PC-3 (cell line): ENCODE measurements around the gene CORO6. TPM values are rescaled to one million over a fixed set of nuclear protein-coding genes. Genes with fewer than 3 reads are reported as not detected.

Experiments
- ATAC-seq: fragments of 200-7000 bp; cut with Tn5 transposase; 2 replicates; pipeline ENCODE4 v1.9.1; 2020; ENCODE audit warnings: mild to moderate bottlenecking, moderate library complexity
- BruUV-seq: library from RNA; stranded (reverse); fragments of 400-500 nt; replicated peaks from 2 replicates; lab custom pipeline; 2021; lab: Mats Ljungman, UMichigan
- CTCF ChIA-PET: fragments of 300-600 bp; sonication (Branson Sonifier 250); formaldehyde crosslinking; loops from one replicate; lab custom pipeline; 2022; ENCODE audit warnings: antibody characterized with exemption; lab: Charles Lee
- POLR2A ChIA-PET: fragments of 300-600 bp; sonication (Branson Sonifier 250); formaldehyde crosslinking; loops from one replicate; lab custom pipeline; 2022; ENCODE audit warnings: antibody characterized with exemption; ENCODE audit not compliant: unreplicated experiment; lab: Charles Lee
- DNase-seq: peaks from one replicate; pipeline ENCODE4 v3.0.0-alpha.2; 2015
- H2AFZ ChIP-seq: fragments of 300-600 bp; sonication (generic); 2 replicates; pipeline ENCODE4 v1.6.0; 2016; ENCODE audit warnings: antibody characterized with exemption, low read length
- H3F3A ChIP-seq: fragments of 300-600 bp; sonication (generic); one replicate; pipeline ENCODE4 v1.6.0; 2017; ENCODE audit warnings: antibody characterized with exemption, low read length, control low read depth, mild to moderate bottlenecking; ENCODE audit not compliant: unreplicated experiment
- H3K27ac ChIP-seq: fragments of 300-600 bp; sonication (generic); 2 replicates; pipeline ENCODE4 v1.5.1; 2016; ENCODE audit warnings: mild to moderate bottlenecking, low read length
- H3K27me3 ChIP-seq: fragments of 300-600 bp; sonication (generic); 2 replicates; pipeline ENCODE4 v1.6.1; 2016; ENCODE audit warnings: low read length, mixed read lengths
- H3K36me3 ChIP-seq: fragments of 300-600 bp; sonication (generic); 2 replicates; pipeline ENCODE4 v1.6.1; 2016; ENCODE audit warnings: low read depth, mixed run types, low read length, mixed read lengths
- H3K4me1 ChIP-seq: fragments of 300-600 bp; sonication (generic); 2 replicates; pipeline ENCODE4 v1.5.1; 2016; ENCODE audit warnings: low read length; ENCODE audit not compliant: insufficient read depth
- H3K4me2 ChIP-seq: fragments of 300-600 bp; sonication (generic); 2 replicates; pipeline ENCODE4 v1.6.0; 2016; ENCODE audit warnings: low read length
- H3K4me3 ChIP-seq: fragments of 300-600 bp; sonication (generic); 2 replicates; pipeline ENCODE4 v1.5.1; 2016; ENCODE audit warnings: mild to moderate bottlenecking, low read length, mixed read lengths
- H3K79me2 ChIP-seq: fragments of 300-600 bp; sonication (generic); 2 replicates; pipeline ENCODE4 v1.6.1; 2017; ENCODE audit warnings: low read length, mixed read lengths
- H3K9ac ChIP-seq: fragments of 300-600 bp; sonication (generic); 2 replicates; pipeline ENCODE4 v1.6.0; 2016; ENCODE audit warnings: mild to moderate bottlenecking, low read length
- H3K9me2 ChIP-seq: fragments of 300-600 bp; sonication (generic); replicated peaks from 2 replicates; pipeline ENCODE4 v1.6.1; 2016; ENCODE audit warnings: mixed run types, low read length, mixed read lengths
- H3K9me3 ChIP-seq: fragments of 300-600 bp; sonication (generic); 2 replicates; pipeline ENCODE4 v1.6.1; 2016; ENCODE audit warnings: low read length, mixed read lengths
- H4K20me1 ChIP-seq: fragments of 300-600 bp; sonication (generic); 2 replicates; pipeline ENCODE4 v1.6.1; 2016; ENCODE audit warnings: low read length, mixed read lengths
- CTCF ChIP-seq: fragments of 300-600 bp; sonication (generic); conservative IDR thresholded peaks from 2 replicates; pipeline ENCODE4 v1.5.1; 2017; ENCODE audit warnings: antibody characterized with exemption, low read depth, mild to moderate bottlenecking, low read length
- EZH2 ChIP-seq: fragments of 300-600 bp; sonication (generic); IDR thresholded peaks from one replicate; pipeline ENCODE4 v1.6.1; 2017; ENCODE audit warnings: antibody characterized with exemption, mild to moderate bottlenecking, low read length; ENCODE audit not compliant: unreplicated experiment
- EZH2phosphoT487 ChIP-seq: fragments of 300-600 bp; sonication (generic); IDR thresholded peaks from 2 replicates; pipeline ENCODE4 v1.6.1; 2018; ENCODE audit warnings: mild to moderate bottlenecking, antibody characterized with exemption, low read length, borderline replicate concordance
- intact Hi-C: fragments of 100-400 bp; cut with micrococcal nuclease; formaldehyde crosslinking; loops from 2 replicates; pipeline ENCODE4 v1.9.0; 2023
- total RNA-seq: library from RNA; depleted of rRNA; stranded (reverse); fragments of >200 nt; gene quantifications from 2 replicates; pipeline ENCODE4 v1.2.3, GENCODE V29; 2014

The CORO6 gene
- total RNA-seq, 1 experiment from 2014 or later: 0.44 TPM

GRCh38 chr17:29612404-29613280 lies 10.1 kb downstream of the CORO6 start:
- TF ChIP-seq EZH2 (no peak), CTCF (no peak), EZH2phosphoT487 (no peak)

GRCh38 chr17:29612094-29612403 lies 10.7 kb downstream of the CORO6 start:
- no peaks in the 10 kb centered on the region for H3K36me3 ChIP-seq
- POLR2A ChIA-PET: no interaction called here
- H3K79me2 ChIP-seq: no peaks in the 10 kb centered on the region
- H2AFZ ChIP-seq: no peak overlapping the region
- no peaks in the 10 kb centered on the region for H4K20me1 ChIP-seq
- BruUV-seq: no TSS peak
- ATAC-seq (no peak), DNase-seq (no peak)
- intact Hi-C loops: no loop called here
- no peak overlapping the region for H3K4me2 ChIP-seq
- H3K4me1 ChIP-seq: 0 out of 2 replicates have a peak, but pooled peaks cover 9% of the 10 kb centered on the region
- TF ChIP-seq CTCF (no peak), EZH2phosphoT487 (no peak), EZH2 (no peak)
- H3K9me3 ChIP-seq: no peaks in the 10 kb centered on the region
- H3K4me3 ChIP-seq: no peak overlapping the region
- CTCF ChIA-PET: no interaction called here
- no peaks in the 10 kb centered on the region for H3K9me2 ChIP-seq
- no peak overlapping the region for H3K9ac ChIP-seq
- H3F3A ChIP-seq: no peaks in the 10 kb centered on the region
- H3K27ac ChIP-seq: no peak overlapping the region
- H3K27me3 ChIP-seq: no peaks in the 10 kb centered on the region

More at GRCh38 chr17:29612404-29613280, 10.1 kb downstream of the CORO6 start:
- H3K4me1 ChIP-seq: peaks cover 14% of the 10 kb centered on the region
- H3K4me2 ChIP-seq: no peak overlapping the region
- BruUV-seq: no TSS peak
- no peaks in the 10 kb centered on the region for H3F3A ChIP-seq
- no peak for ATAC-seq
- ChIA-PET POLR2A (no interaction called here), CTCF (no interaction called here)
- no peak overlapping the region for H3K27ac ChIP-seq
- H3K79me2 ChIP-seq: no peaks in the 10 kb centered on the region
- intact Hi-C loops: no loop called here
- no peaks in the 10 kb centered on the region for H3K9me2 ChIP-seq
- no peak for DNase-seq
- no peaks in the 10 kb centered on the region for H3K36me3 ChIP-seq
- no peak overlapping the region for H2AFZ ChIP-seq
- H3K4me3 ChIP-seq: no peak overlapping the region
- no peaks in the 10 kb centered on the region for H3K9me3 ChIP-seq
- H3K27me3 ChIP-seq: no peaks in the 10 kb centered on the region
- H4K20me1 ChIP-seq: no peaks in the 10 kb centered on the region
- no peak overlapping the region for H3K9ac ChIP-seq
